ENCODE results near the gene AQP2.

AQP2 gene

GRCh38 chr12:49932533-49933130 lies 17.9 kb upstream of the AQP2 start:
- H3K4me3 ChIP-seq (ENCODE audit: control insufficient read depth, low read depth, low read length) = no peak overlapping the region
- TF ChIP-seq, protein P1, sequence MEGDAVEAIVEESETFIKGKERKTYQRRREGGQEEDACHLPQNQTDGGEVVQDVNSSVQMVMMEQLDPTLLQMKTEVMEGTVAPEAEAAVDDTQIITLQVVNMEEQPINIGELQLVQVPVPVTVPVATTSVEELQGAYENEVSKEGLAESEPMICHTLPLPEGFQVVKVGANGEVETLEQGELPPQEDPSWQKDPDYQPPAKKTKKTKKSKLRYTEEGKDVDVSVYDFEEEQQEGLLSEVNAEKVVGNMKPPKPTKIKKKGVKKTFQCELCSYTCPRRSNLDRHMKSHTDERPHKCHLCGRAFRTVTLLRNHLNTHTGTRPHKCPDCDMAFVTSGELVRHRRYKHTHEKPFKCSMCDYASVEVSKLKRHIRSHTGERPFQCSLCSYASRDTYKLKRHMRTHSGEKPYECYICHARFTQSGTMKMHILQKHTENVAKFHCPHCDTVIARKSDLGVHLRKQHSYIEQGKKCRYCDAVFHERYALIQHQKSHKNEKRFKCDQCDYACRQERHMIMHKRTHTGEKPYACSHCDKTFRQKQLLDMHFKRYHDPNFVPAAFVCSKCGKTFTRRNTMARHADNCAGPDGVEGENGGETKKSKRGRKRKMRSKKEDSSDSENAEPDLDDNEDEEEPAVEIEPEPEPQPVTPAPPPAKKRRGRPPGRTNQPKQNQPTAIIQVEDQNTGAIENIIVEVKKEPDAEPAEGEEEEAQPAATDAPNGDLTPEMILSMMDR (conservative IDR thresholded peaks at IDR 0.05; ENCODE audit: control insufficient read depth, insufficient read depth, low read depth, low read length) = no peak
- no peak for DNase-seq (ENCODE audit: low read depth)

DNA sequence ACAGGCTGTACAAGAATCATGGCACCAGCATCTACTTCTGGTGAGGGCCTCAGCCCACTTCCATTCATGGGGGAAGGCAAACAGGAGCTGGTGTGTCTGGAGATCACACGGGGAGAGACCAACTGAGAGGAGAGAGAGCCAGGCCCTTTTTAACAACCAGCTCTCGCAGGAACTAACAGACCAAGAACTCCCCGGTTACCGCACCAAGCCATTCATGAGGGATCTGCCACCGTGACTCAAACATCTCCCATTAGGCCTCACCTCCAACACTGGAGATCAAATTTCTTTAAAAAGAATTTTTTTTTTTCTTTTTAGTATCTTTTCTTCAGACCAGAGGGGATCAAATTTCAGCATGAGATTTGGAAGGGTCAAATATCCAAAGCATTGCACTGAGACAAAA lies 16.7 kb upstream of the AQP2 start:
- peak; percentile 56 for DNase-seq (ENCODE audit: low read depth)
- no peak overlapping the region for H3K4me3 ChIP-seq (ENCODE audit: control insufficient read depth, low read depth, low read length)
- TF ChIP-seq, protein P1 (conservative IDR thresholded peaks at IDR 0.05; ENCODE audit: control insufficient read depth, insufficient read depth, low read depth, low read length) = no peak

- no peak overlapping the region for H3K4me3 ChIP-seq (ENCODE audit: control insufficient read depth, low read depth, low read length)
- TF ChIP-seq, protein P1 (conservative IDR thresholded peaks at IDR 0.05; ENCODE audit: control insufficient read depth, insufficient read depth, low read depth, low read length) = no peak
- no peak for DNase-seq (ENCODE audit: low read depth)
These were observed 16.0 kb upstream of the AQP2 start for GRCh38 chr12:49934505-49934904.

DNA sequence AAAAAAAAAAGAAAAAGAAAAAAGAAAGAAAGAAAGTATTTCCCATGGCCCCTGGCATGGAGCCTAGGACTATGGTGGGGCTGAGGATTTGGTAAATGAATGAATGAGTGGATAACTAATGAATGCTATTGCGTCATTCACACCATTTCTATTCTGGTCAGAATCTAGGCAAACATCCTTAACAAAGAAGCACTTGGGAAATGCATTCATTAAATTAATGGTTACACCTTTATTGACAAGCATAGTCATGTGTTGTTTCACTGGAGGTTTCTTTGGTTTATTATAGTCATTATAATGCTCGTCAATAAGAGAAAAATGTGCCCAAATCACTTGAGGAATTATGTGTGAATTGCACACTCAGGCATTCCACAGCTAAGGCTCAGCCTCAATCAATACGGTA lies 13.6 kb upstream of the AQP2 start:
- DNase-seq (ENCODE audit: low read depth) = peak; percentile 7
- TF ChIP-seq, protein P1 (conservative IDR thresholded peaks at IDR 0.05; ENCODE audit: control insufficient read depth, insufficient read depth, low read depth, low read length) = no peak
- no peak overlapping the region for H3K4me3 ChIP-seq (ENCODE audit: control insufficient read depth, low read depth, low read length)

- no peak for DNase-seq (ENCODE audit: low read depth)
- H3K4me3 ChIP-seq (ENCODE audit: control insufficient read depth, low read depth, low read length) = no peak overlapping the region
- TF ChIP-seq, protein P1 (conservative IDR thresholded peaks at IDR 0.05; ENCODE audit: control insufficient read depth, insufficient read depth, low read depth, low read length) = no peak
These were observed 12.8 kb upstream of the AQP2 start for GRCh38 chr12:49937639-49938300.

DNA sequence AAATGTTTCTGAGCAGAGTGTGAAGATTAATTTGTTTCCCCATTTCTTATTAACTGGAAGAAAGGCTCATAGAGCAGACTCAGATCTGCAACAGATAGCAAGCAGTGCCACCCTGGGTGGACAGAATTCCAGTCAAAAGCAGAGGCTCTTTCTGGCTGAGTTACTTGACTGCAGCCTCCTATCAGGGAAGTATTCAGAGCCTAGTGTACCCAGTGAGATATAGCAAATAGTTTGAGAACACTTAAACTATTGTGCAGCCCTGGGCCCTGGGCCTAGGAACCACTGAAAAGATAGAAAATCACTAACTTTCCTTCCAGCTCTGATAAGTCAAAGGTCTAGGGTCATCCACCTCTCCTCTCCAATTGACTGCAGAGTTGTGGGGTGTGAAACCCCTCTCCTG lies 11.2 kb upstream of the AQP2 start:
- DNase-seq (ENCODE audit: low read depth) = no peak
- TF ChIP-seq, protein P1 (conservative IDR thresholded peaks at IDR 0.05; ENCODE audit: control insufficient read depth, insufficient read depth, low read depth, low read length) = no peak

More for the DNA sequence above, 11.2 kb upstream of the AQP2 start:
- no peak overlapping the region for H3K4me3 ChIP-seq (ENCODE audit: control insufficient read depth, low read depth, low read length)
